Breast epithelium (tissue), 4 donors: ENCODE data around the gene NAA15. TPM values are rescaled to one million over a fixed set of nuclear protein-coding genes. Genes with fewer than 3 reads are reported as not detected.

Experiments
- DNase-seq, 2 donors: peaks; one replicate each; pipeline ENCODE4 v3.0.0-alpha.2; 2019; ENCODE audit warnings: low spot score in 2 of 2
- H3K27ac ChIP-seq, 2 donors: fragments of 200-600 bp; sonication (generic) in 1 of 2; one replicate each; pipeline ENCODE4 v1.5.1; 2016 to 2019; ENCODE audit warnings: mild to moderate bottlenecking in 1 of 2
- H3K27me3 ChIP-seq, 2 donors: fragments of 200-600 bp; sonication (generic) in 1 of 2; one replicate each; pipeline versions ENCODE4 v1.5.1 to v1.6.0; 2017 to 2019; ENCODE audit warnings: control low read depth in 1 of 2, mild to moderate bottlenecking in 1 of 2
- H3K36me3 ChIP-seq: fragments of 200-600 bp; one replicate; pipeline ENCODE4 v1.5.1; 2019
- H3K4me1 ChIP-seq, 2 donors: fragments of 200-600 bp; sonication (generic); one replicate each; pipeline ENCODE4 v1.5.1; 2016 to 2019; ENCODE audit warnings: control low read depth in 1 of 2
- H3K4me3 ChIP-seq, 3 donors: fragments of 200-600 bp; sonication (generic); 1 replicate in 2 of 3; 2 replicates in 1 of 3; pipeline ENCODE4 v1.5.1; 2016 to 2019; ENCODE audit warnings: mild to moderate bottlenecking in 3 of 3, moderate library complexity in 2 of 3
- H3K9me3 ChIP-seq, 2 donors: fragments of 200-600 bp; sonication (generic) in 1 of 2; one replicate each; pipeline ENCODE4 v1.5.1; 2016 to 2019; ENCODE audit warnings: control low read depth in 1 of 2
- CTCF ChIP-seq, 3 donors: fragments of 450-650 bp; IDR thresholded peaks; one replicate each; pipeline ENCODE4 v1.5.1; 2016 to 2017; ENCODE audit warnings: antibody characterized with exemption in 3 of 3, mild to moderate bottlenecking in 3 of 3, moderate library complexity in 3 of 3
- POLR2A ChIP-seq: fragments of 450-650 bp; IDR thresholded peaks from one replicate; pipeline ENCODE4 v1.6.1; 2016; ENCODE audit warnings: antibody characterized with exemption, mild to moderate bottlenecking, moderate library complexity
- POLR2AphosphoS5 ChIP-seq, 3 donors: sonication (generic); formaldehyde crosslinking; IDR thresholded peaks; one replicate each; pipeline ENCODE4 v1.6.1; 2017; ENCODE audit warnings: antibody characterized with exemption in 3 of 3
- intact Hi-C: fragments of 100-400 bp; cut with DNase I; formaldehyde crosslinking; loops from one replicate; pipeline ENCODE4 v1.15.1; 2023; ENCODE audit warnings: low total_unique reads
- total RNA-seq, 3 donors: library from RNA; depleted of rRNA; stranded (reverse); fragments of >200 nt; gene quantifications; one replicate each; pipeline ENCODE4 v1.1.0, GENCODE V29; 2016

The NAA15 gene
- total RNA-seq, 3 donors from 2014 or later, result 28.5 to 49.9 (median 34.1) TPM

DNA sequence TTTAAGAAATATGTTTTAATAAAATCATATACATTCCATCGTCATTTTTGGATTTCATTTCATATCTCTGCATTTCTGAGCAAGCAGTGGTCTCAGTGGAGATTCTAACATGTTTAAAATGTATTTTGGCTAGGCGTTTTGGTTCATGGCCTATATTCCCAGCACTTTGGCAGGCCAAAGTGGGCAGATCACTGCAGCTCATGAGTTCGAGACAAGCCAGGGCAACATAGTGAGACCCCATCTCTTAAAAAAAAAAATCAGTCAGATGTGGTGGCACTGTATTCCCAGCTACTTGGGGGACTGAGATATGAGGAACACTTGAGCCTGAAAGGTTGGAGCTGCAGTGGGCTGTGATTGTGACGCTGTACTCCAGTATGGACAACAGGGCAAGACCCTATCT, 85.1 kb downstream of the NAA15 start:
- Histone ChIP-seq H3K9me3 (no peaks in the 10 kb centered on the region), H3K4me3 (no peak overlapping the region)

DNA sequence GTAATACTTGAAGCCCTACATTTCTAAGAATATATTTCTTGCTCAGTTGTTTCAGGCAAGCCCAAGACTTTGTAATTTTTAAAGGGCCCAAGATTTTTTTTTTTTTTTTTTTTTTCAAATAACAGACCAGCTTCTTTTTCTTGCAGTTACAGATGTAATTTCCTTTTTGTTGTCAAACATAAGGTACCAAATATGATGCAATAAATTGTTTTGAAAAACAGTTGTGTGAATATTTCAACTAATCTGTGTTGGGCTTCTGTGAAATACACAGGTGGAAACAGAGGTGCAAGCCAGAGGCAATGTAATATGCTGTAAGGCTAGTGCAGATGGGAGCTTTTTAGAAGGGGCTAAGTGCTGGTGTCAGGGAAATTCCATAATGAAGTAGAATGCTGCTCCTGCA, 87.8 kb downstream of the NAA15 start:
- Histone ChIP-seq H3K9me3 (no peaks in the 10 kb centered on the region), H3K36me3 (no peaks in the 10 kb centered on the region), H3K4me1 (no peaks in the 10 kb centered on the region), H3K27me3 (no peaks in the 10 kb centered on the region), H3K27ac (no peak overlapping the region), H3K4me3 (no peak overlapping the region)
- intact Hi-C loops, result no loop called here
- no peak for DNase-seq
- TF ChIP-seq POLR2AphosphoS5 (IDR thresholded peaks at IDR 0.05) (no peak), CTCF (IDR thresholded peaks at IDR 0.05) (no peak), POLR2A (no peak)

More for the DNA sequence above, 85.1 kb downstream of the NAA15 start:
- H3K4me1 ChIP-seq, result no peaks in the 10 kb centered on the region
- TF ChIP-seq POLR2AphosphoS5 (IDR thresholded peaks at IDR 0.05) (no peak), POLR2A (no peak), CTCF (IDR thresholded peaks at IDR 0.05) (no peak)
- no peaks in the 10 kb centered on the region for H3K36me3 ChIP-seq
- no peak overlapping the region for H3K27ac ChIP-seq
- DNase-seq, result no peak
- intact Hi-C loops, result no loop called here
- no peaks in the 10 kb centered on the region for H3K27me3 ChIP-seq

GRCh38 chr4:139389991-139390390, 88.7 kb downstream of the NAA15 start:
- TF ChIP-seq POLR2AphosphoS5 (IDR thresholded peaks at IDR 0.05), result no peak
- no peak for TF ChIP-seq POLR2A
- TF ChIP-seq CTCF (IDR thresholded peaks at IDR 0.05), result no peak
- intact Hi-C loops, result no loop called here
- Histone ChIP-seq H3K4me1 (no peaks in the 10 kb centered on the region), H3K36me3 (no peaks in the 10 kb centered on the region), H3K27ac (no peak overlapping the region), H3K4me3 (no peak overlapping the region), H3K9me3 (no peaks in the 10 kb centered on the region), H3K27me3 (no peaks in the 10 kb centered on the region)
- DNase-seq, result no peak

- no peaks in the 10 kb centered on the region for H3K4me1 ChIP-seq
- no peaks in the 10 kb centered on the region for H3K9me3 ChIP-seq
- H3K4me3 ChIP-seq, result no peak overlapping the region
- no peaks in the 10 kb centered on the region for H3K36me3 ChIP-seq
- intact Hi-C loops, result no loop called here
- DNase-seq, result no peak
- no peak overlapping the region for H3K27ac ChIP-seq
- TF ChIP-seq POLR2A (no peak), CTCF (IDR thresholded peaks at IDR 0.05) (no peak), POLR2AphosphoS5 (IDR thresholded peaks at IDR 0.05) (no peak)
- no peaks in the 10 kb centered on the region for H3K27me3 ChIP-seq
Measured at GRCh38 chr4:139391731-139392130, 90.4 kb downstream of the NAA15 start.

DNA sequence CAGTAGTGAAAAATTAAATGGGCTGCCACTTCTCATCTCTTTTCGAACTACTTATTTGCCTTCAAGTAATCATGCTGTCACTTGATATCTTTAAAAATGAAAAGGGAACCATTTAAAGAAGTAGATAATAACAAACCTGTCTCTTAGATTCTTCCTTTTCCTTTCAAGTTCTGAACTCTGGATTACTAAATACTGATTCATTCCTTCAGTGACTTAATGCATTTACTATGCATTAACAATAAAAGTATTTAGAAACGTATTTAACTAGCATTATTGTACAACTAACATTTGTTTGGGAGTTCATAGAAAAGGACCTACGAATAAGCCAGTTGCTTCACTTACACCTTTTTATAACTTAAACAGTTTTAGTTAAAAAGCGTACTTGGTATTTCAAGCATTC, 91.5 kb downstream of the NAA15 start:
- H3K4me3 ChIP-seq, result no peak overlapping the region
- H3K27ac ChIP-seq, result no peak overlapping the region
- H3K9me3 ChIP-seq, result no peaks in the 10 kb centered on the region
- no peaks in the 10 kb centered on the region for H3K4me1 ChIP-seq
- H3K36me3 ChIP-seq, result no peaks in the 10 kb centered on the region
- H3K27me3 ChIP-seq, result no peaks in the 10 kb centered on the region
- DNase-seq, result no peak
- TF ChIP-seq CTCF (IDR thresholded peaks at IDR 0.05), result no peak
- no peak for TF ChIP-seq POLR2A
- TF ChIP-seq POLR2AphosphoS5 (IDR thresholded peaks at IDR 0.05), result no peak
- intact Hi-C loops, result no loop called here
